Suprapubic skin (tissue), 3 donors: ENCODE data around the gene GNPAT.

Experiments used
- EP300 ChIP-seq: sonication (generic); formaldehyde crosslinking; IDR thresholded peaks from one replicate; pipeline ENCODE4 v1.6.1; 2017; ENCODE audit warnings: antibody characterized with exemption
- POLR2A ChIP-seq, 2 donors: fragments of 450-650 bp; IDR thresholded peaks; one replicate each; pipeline ENCODE4 v1.6.1; 2017; ENCODE audit warnings: antibody characterized with exemption in 2 of 2, mild to moderate bottlenecking in 2 of 2, moderate library complexity in 2 of 2
- TF ChIP-seq, protein P1 (sequence below), 2 donors: fragments of 200-600 bp in 1 of 2; fragments of 450-650 bp in 1 of 2; sonication (generic) in 1 of 2; IDR thresholded peaks; one replicate each; pipeline ENCODE4 v1.5.1; 2016 to 2019; ENCODE audit warnings: antibody characterized with exemption in 2 of 2, mild to moderate bottlenecking in 1 of 2, moderate library complexity in 1 of 2

DNA sequence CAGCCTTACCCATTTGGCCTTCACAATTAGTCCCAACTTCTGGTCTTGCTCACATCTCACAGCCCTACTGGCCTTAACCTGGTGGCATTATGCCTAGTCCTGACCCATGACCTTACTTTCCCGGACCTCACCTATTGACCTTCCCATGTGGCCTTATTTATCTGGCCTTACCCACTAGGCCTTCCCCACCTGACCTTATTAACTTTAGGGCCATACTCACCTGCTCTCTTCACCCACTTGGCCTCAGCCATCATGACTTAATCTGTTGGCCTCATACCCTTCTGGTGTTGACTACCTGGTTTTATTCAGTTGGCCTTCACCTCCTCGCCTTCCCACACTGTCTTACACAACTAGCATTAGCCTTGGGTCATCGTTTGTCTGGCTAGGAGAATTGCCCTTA, 61.0 kb downstream of the GNPAT start:
- TF ChIP-seq, protein P1, sequence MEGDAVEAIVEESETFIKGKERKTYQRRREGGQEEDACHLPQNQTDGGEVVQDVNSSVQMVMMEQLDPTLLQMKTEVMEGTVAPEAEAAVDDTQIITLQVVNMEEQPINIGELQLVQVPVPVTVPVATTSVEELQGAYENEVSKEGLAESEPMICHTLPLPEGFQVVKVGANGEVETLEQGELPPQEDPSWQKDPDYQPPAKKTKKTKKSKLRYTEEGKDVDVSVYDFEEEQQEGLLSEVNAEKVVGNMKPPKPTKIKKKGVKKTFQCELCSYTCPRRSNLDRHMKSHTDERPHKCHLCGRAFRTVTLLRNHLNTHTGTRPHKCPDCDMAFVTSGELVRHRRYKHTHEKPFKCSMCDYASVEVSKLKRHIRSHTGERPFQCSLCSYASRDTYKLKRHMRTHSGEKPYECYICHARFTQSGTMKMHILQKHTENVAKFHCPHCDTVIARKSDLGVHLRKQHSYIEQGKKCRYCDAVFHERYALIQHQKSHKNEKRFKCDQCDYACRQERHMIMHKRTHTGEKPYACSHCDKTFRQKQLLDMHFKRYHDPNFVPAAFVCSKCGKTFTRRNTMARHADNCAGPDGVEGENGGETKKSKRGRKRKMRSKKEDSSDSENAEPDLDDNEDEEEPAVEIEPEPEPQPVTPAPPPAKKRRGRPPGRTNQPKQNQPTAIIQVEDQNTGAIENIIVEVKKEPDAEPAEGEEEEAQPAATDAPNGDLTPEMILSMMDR (IDR thresholded peaks at IDR 0.05), result no peak
- TF ChIP-seq POLR2A (IDR thresholded peaks at IDR 0.05) (no peak), EP300 (no peak)
